Upper lobe of right lung (tissue), 1 donor: ENCODE measurements around the gene SHMT2. TPM values are rescaled to one million over a fixed set of nuclear protein-coding genes. Genes with fewer than 3 reads are reported as not detected.
A peak's percentile ranks its signal among the peaks of the same experiment; 100 is the strongest.

Source experiments
- ATAC-seq: fragments of 200-7000 bp; cut with Tn5 transposase; one replicate; pipeline ENCODE4 v1.9.1; 2020; ENCODE audit warnings: mild to moderate bottlenecking, moderate library complexity
- DNase-seq: peaks from one replicate; pipeline ENCODE4 v3.0.0-alpha.2; 2020
- H3K27ac ChIP-seq: fragments of 200-600 bp; one replicate; pipeline ENCODE4 v1.8.0; 2022
- H3K27me3 ChIP-seq: fragments of 200-600 bp; one replicate; pipeline ENCODE4 v1.8.0; 2022; ENCODE audit warnings: mild to moderate bottlenecking
- H3K36me3 ChIP-seq: fragments of 200-600 bp; one replicate; pipeline ENCODE4 v1.8.0; 2022
- H3K4me1 ChIP-seq: fragments of 200-600 bp; one replicate; pipeline ENCODE4 v1.8.0; 2022
- H3K4me3 ChIP-seq: fragments of 200-600 bp; one replicate; pipeline ENCODE4 v1.8.0; 2022; ENCODE audit warnings: mild to moderate bottlenecking
- H3K9me3 ChIP-seq: fragments of 200-600 bp; one replicate; pipeline ENCODE4 v1.8.0; 2022
- CTCF ChIP-seq: fragments of 200-600 bp; IDR thresholded peaks from one replicate; pipeline ENCODE4 v1.8.0; 2022; ENCODE audit warnings: antibody characterized with exemption
- intact Hi-C: fragments of 100-400 bp; cut with DNase I; formaldehyde crosslinking; loops from one replicate; pipeline ENCODE4 v1.11.0; 2022
- total RNA-seq: library from RNA; stranded (reverse); fragmentation: NEBNext Ultra II Directional; extraction: Animal tissue kit (Norgen Biotek cat#: 25700); gene quantifications from one replicate; pipeline ENCODE4 v1.2.1, GENCODE V29; 2021
- donor health status: DM: no; HTN: yes; CAD: no; lungs with severe emphysema.

Gene SHMT2
- total RNA-seq, 1 donor from 2014 or later: 59.2 TPM

DNA sequence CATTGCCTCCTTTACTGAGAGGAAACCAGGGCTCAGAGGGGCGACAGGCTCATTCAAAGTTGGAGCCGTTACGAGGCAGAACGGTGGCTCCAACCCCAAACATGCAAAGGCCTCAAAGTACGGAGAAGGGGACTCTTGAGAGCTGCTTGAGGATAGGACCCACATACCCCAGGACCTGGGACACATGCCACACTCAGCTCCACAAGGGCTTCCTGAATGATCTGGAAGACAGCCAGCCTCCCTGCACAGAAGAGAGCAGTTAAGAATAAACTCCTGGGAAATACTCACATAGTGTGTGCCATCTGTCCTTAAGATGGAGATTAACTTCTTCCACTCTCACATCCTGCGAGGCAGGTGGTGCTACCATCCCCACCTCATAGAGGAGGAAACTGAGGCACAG lies 39.5 kb upstream of the SHMT2 start:
- intact Hi-C loops: no loop called here
- TF ChIP-seq CTCF: no peak
- no peaks in the 10 kb centered on the region for H3K9me3 ChIP-seq
- peaks cover 88% of the 10 kb centered on the region for H3K36me3 ChIP-seq
- DNase-seq: no peak
- no peaks in the 10 kb centered on the region for H3K27me3 ChIP-seq
- ATAC-seq: peak; percentile 51
- no peak overlapping the region for H3K4me3 ChIP-seq
- H3K27ac ChIP-seq: no peak overlapping the region
- no peaks in the 10 kb centered on the region for H3K4me1 ChIP-seq

DNA sequence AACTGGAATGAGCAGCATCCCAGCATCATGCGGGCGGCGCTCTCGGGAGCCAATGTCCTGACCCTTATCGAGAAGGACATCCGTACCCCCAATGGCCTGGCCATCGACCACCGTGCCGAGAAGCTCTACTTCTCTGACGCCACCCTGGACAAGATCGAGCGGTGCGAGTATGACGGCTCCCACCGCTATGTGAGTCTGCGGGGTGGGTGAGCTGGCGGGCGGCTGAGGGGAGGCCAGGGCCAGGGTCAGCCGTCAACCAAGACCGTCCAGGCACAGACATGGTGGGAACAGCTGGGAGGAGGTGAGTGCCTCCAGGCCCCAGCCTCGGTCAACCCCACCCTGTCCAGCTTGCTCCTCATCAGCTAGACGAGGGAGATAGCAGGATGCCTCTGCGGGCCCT lies 38.7 kb upstream of the SHMT2 start:
- H3K27me3 ChIP-seq: no peaks in the 10 kb centered on the region
- intact Hi-C loops: no loop called here
- TF ChIP-seq CTCF: no peak
- no peaks in the 10 kb centered on the region for H3K9me3 ChIP-seq
- H3K4me1 ChIP-seq: no peaks in the 10 kb centered on the region
- peaks cover 89% of the 10 kb centered on the region for H3K36me3 ChIP-seq
- H3K4me3 ChIP-seq: no peak overlapping the region
- H3K27ac ChIP-seq: no peak overlapping the region
- ATAC-seq (no peak), DNase-seq (no peak)

GRCh38 chr12:57191410-57191809 lies 38.1 kb upstream of the SHMT2 start:
- DNase-seq (no peak), ATAC-seq (no peak)
- H3K36me3 ChIP-seq: peaks cover 89% of the 10 kb centered on the region
- no peaks in the 10 kb centered on the region for H3K4me1 ChIP-seq
- no peak overlapping the region for H3K27ac ChIP-seq
- no peaks in the 10 kb centered on the region for H3K27me3 ChIP-seq
- intact Hi-C loops: no loop called here
- H3K4me3 ChIP-seq: no peak overlapping the region
- no peaks in the 10 kb centered on the region for H3K9me3 ChIP-seq
- no peak for TF ChIP-seq CTCF

DNA sequence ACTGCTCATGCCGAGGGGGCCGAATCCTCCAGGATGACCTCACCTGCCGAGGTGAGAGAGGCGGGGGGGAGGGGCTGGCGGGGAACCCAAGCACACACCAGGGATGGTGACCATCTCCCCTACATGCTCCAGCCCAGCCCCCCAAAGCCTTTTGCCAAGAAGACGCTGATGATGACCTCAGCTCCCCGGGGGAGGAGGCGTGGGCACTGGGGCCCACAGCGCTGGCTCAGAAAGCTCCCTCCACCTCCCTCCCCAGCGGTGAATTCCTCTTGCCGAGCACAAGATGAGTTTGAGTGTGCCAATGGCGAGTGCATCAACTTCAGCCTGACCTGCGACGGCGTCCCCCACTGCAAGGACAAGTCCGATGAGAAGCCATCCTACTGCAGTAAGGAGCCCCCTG lies 36.6 kb upstream of the SHMT2 start:
- Histone ChIP-seq H3K4me3 (no peak overlapping the region), H3K36me3 (peaks cover 89% of the 10 kb centered on the region), H3K27ac (no peak overlapping the region), H3K9me3 (no peaks in the 10 kb centered on the region), H3K27me3 (no peaks in the 10 kb centered on the region), H3K4me1 (no peaks in the 10 kb centered on the region)
- TF ChIP-seq CTCF: no peak
- intact Hi-C loops: no loop called here
- ATAC-seq (no peak), DNase-seq (no peak)

- no peak for DNase-seq
- no peaks in the 10 kb centered on the region for H3K27me3 ChIP-seq
- no peak for ATAC-seq
- H3K36me3 ChIP-seq: peaks cover 90% of the 10 kb centered on the region
- H3K4me1 ChIP-seq: no peaks in the 10 kb centered on the region
- H3K4me3 ChIP-seq: no peak overlapping the region
- TF ChIP-seq CTCF: no peak
- intact Hi-C loops: no loop called here
- H3K27ac ChIP-seq: no peak overlapping the region
- H3K9me3 ChIP-seq: no peaks in the 10 kb centered on the region
Observed at GRCh38 chr12:57193706-57194245, 35.7 kb upstream of the SHMT2 start.

GRCh38 chr12:57194253-57194652 lies 35.3 kb upstream of the SHMT2 start:
- intact Hi-C loops: no loop called here
- peaks cover 88% of the 10 kb centered on the region for H3K36me3 ChIP-seq
- no peak for ATAC-seq
- H3K9me3 ChIP-seq: no peaks in the 10 kb centered on the region
- no peak overlapping the region for H3K27ac ChIP-seq
- TF ChIP-seq CTCF: no peak
- no peak overlapping the region for H3K4me3 ChIP-seq
- no peaks in the 10 kb centered on the region for H3K4me1 ChIP-seq
- no peaks in the 10 kb centered on the region for H3K27me3 ChIP-seq
- no peak for DNase-seq
